ENCODE results near the gene VPS26A. TPM values are rescaled to one million over a fixed set of nuclear protein-coding genes. Genes with fewer than 3 reads are reported as not detected.
"Not testable (repeated sequence)": the region's sequence is repeated elsewhere in the genome, so short reads cannot be mapped to it uniquely, and the experiment has no call there.

Gene VPS26A
- total and polyA plus RNA-seq, 2 experiments from 2014 or later: 57.6 to 58.7 TPM

GRCh38 chr10:69160809-69161241, 36.8 kb downstream of the VPS26A start:
- H4K20me1 ChIP-seq (ENCODE audit: insufficient read depth, poor library complexity, severe bottlenecking): peaks cover 3% of the 10 kb centered on the region
- no peak for DNase-seq (ENCODE audit: low spot score)
- TF ChIP-seq EZH2 (IDR thresholded peaks at IDR 0.05; ENCODE audit: borderline replicate concordance) (no peak), CTCF (IDR thresholded peaks at IDR 0.05; ENCODE audit: poor library complexity) (no peak), EZH2phosphoT487 (IDR thresholded peaks at IDR 0.05; ENCODE audit: low read depth, severe bottlenecking, unreplicated experiment) (no peak)
- H3K9me2 ChIP-seq (replicated peaks; ENCODE audit: insufficient read depth): no peaks in the 10 kb centered on the region
- H3K4me1 ChIP-seq (ENCODE audit: insufficient read depth): no peaks in the 10 kb centered on the region
- H3K4me3 ChIP-seq: no peak overlapping the region
- no peak overlapping the region for H3K4me2 ChIP-seq
- no peaks in the 10 kb centered on the region for H3K36me3 ChIP-seq (replicated peaks; ENCODE audit: insufficient read depth, low read depth)
- WGBS (ENCODE audit: low lambda C conversion rate, missing lambda C conversion rate): 83% methylated on average over 2 of the region's 2 CpGs
- H2AFZ ChIP-seq: no peak overlapping the region
- H3K27me3 ChIP-seq: no peaks in the 10 kb centered on the region
- H3K9me3 ChIP-seq (ENCODE audit: low read depth): no peaks in the 10 kb centered on the region
- no peak overlapping the region for H3K27ac ChIP-seq
- H3K79me2 ChIP-seq: peaks cover 16% of the 10 kb centered on the region

GRCh38 chr10:69168493-69168892, 44.5 kb downstream of the VPS26A start:
- 96% methylated on average over 4 of the region's 4 CpGs for WGBS (ENCODE audit: low lambda C conversion rate, missing lambda C conversion rate)
- H3K36me3 ChIP-seq (replicated peaks; ENCODE audit: insufficient read depth, low read depth): peaks cover 6% of the 10 kb centered on the region

GRCh38 chr10:69172241-69172982, 48.4 kb downstream of the VPS26A start:
- no peak for DNase-seq (ENCODE audit: low spot score)
- no peak overlapping the region for H3K4me2 ChIP-seq
- no peaks in the 10 kb centered on the region for H3K9me3 ChIP-seq (ENCODE audit: low read depth)
- H4K20me1 ChIP-seq (ENCODE audit: insufficient read depth, poor library complexity, severe bottlenecking): no peaks in the 10 kb centered on the region
- no peak for TF ChIP-seq EZH2 (IDR thresholded peaks at IDR 0.05; ENCODE audit: borderline replicate concordance)
- TF ChIP-seq CTCF (IDR thresholded peaks at IDR 0.05; ENCODE audit: poor library complexity): no peak
- no peak for TF ChIP-seq EZH2phosphoT487 (IDR thresholded peaks at IDR 0.05; ENCODE audit: low read depth, severe bottlenecking, unreplicated experiment)
- H3K4me3 ChIP-seq: no peak overlapping the region
- H2AFZ ChIP-seq: no peak overlapping the region
- 96% methylated on average over 3 of the region's 3 CpGs for WGBS (ENCODE audit: low lambda C conversion rate, missing lambda C conversion rate)
- no peak overlapping the region for H3K27ac ChIP-seq
- no peaks in the 10 kb centered on the region for H3K9me2 ChIP-seq (replicated peaks; ENCODE audit: insufficient read depth)
- peaks cover 6% of the 10 kb centered on the region for H3K36me3 ChIP-seq (replicated peaks; ENCODE audit: insufficient read depth, low read depth)
- H3K27me3 ChIP-seq: no peaks in the 10 kb centered on the region
- no peaks in the 10 kb centered on the region for H3K4me1 ChIP-seq (ENCODE audit: insufficient read depth)
- no peaks in the 10 kb centered on the region for H3K79me2 ChIP-seq

More at GRCh38 chr10:69168493-69168892, 44.5 kb downstream of the VPS26A start:
- Histone ChIP-seq H3K27ac (no peak overlapping the region), H2AFZ (no peak overlapping the region), H3K79me2 (no peaks in the 10 kb centered on the region), H4K20me1 (ENCODE audit: insufficient read depth, poor library complexity, severe bottlenecking) (no peaks in the 10 kb centered on the region), H3K4me1 (ENCODE audit: insufficient read depth) (no peaks in the 10 kb centered on the region), H3K9me3 (ENCODE audit: low read depth) (no peaks in the 10 kb centered on the region), H3K9me2 (replicated peaks; ENCODE audit: insufficient read depth) (no peaks in the 10 kb centered on the region), H3K27me3 (no peaks in the 10 kb centered on the region), H3K4me3 (no peak overlapping the region), H3K4me2 (no peak overlapping the region)
- no peak for DNase-seq (ENCODE audit: low spot score)
- TF ChIP-seq CTCF (IDR thresholded peaks at IDR 0.05; ENCODE audit: poor library complexity): no peak
- TF ChIP-seq EZH2phosphoT487 (IDR thresholded peaks at IDR 0.05; ENCODE audit: low read depth, severe bottlenecking, unreplicated experiment): no peak
- TF ChIP-seq EZH2 (IDR thresholded peaks at IDR 0.05; ENCODE audit: borderline replicate concordance): no peak

- not testable (repeated sequence) for DNase-seq (ENCODE audit: low spot score); H3K4me1 ChIP-seq (ENCODE audit: insufficient read depth); H3K9me3 ChIP-seq (ENCODE audit: low read depth); H3K27me3 ChIP-seq; H3K4me3 ChIP-seq; H2AFZ ChIP-seq; H3K27ac ChIP-seq; H3K9me2 ChIP-seq (replicated peaks; ENCODE audit: insufficient read depth); H3K36me3 ChIP-seq (replicated peaks; ENCODE audit: insufficient read depth, low read depth); H3K79me2 ChIP-seq; H3K4me2 ChIP-seq; H4K20me1 ChIP-seq (ENCODE audit: insufficient read depth, poor library complexity, severe bottlenecking)
- 92% methylated on average over 4 of the region's 4 CpGs for WGBS (ENCODE audit: low lambda C conversion rate, missing lambda C conversion rate)
Observed at GRCh38 chr10:69175326-69175725, 51.3 kb downstream of the VPS26A start.

Measured in hepatocyte (in vitro differentiated cells).